Measurements from ENCODE around the gene MIGA1. TPM values are rescaled to one million over a fixed set of nuclear protein-coding genes. Genes with fewer than 3 reads are reported as not detected.

Gene MIGA1
- total and polyA plus RNA-seq, 9 of the 15 experiments (the other 6 are each of a cell fraction or from before 2014, with no cell fraction given), result 1.6 to 5.1 (median 2.9) TPM

DNA sequence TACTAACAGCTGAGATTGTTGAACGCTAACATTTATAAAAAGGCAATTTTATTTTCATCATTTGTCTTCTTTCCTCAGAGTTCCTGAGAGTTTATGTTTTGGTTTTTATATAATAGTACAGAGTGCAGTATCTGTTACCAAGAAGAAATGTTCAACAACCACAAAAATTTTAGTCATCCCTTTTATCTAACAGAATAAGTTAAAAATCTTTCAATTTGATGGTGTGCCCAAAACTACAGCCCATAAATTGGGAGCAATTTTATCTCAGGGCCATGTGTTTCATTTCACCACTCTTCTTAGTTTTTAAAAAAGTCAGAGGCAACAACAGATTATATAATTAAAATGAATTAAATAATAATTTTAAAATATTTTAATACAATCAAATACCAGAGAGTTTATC, 146.1 kb downstream of the MIGA1 start (continued):
- TF ChIP-seq ZNF165 (CRISPR knock-in tag; IDR thresholded peaks at IDR 0.05; ENCODE audit: borderline replicate concordance), result no peak
- no peak for TF ChIP-seq ZNF668 (CRISPR knock-in tag; IDR thresholded peaks at IDR 0.05)
- TF ChIP-seq CBX1 (IDR thresholded peaks at IDR 0.05; ENCODE audit: low read depth), result no peak
- no peak for TF ChIP-seq PKNOX1 (IDR thresholded peaks at IDR 0.05)
- no peak for TF ChIP-seq ZFP30 (CRISPR knock-in tag; IDR thresholded peaks at IDR 0.05; ENCODE audit: borderline replicate concordance)
- no peak for TF ChIP-seq NFRKB (IDR thresholded peaks at IDR 0.05; ENCODE audit: low read depth)
- no peak for TF ChIP-seq RBM22 (IDR thresholded peaks at IDR 0.05; ENCODE audit: low read depth, low read length, poor library complexity, severe bottlenecking)
- TF ChIP-seq, protein P1, sequence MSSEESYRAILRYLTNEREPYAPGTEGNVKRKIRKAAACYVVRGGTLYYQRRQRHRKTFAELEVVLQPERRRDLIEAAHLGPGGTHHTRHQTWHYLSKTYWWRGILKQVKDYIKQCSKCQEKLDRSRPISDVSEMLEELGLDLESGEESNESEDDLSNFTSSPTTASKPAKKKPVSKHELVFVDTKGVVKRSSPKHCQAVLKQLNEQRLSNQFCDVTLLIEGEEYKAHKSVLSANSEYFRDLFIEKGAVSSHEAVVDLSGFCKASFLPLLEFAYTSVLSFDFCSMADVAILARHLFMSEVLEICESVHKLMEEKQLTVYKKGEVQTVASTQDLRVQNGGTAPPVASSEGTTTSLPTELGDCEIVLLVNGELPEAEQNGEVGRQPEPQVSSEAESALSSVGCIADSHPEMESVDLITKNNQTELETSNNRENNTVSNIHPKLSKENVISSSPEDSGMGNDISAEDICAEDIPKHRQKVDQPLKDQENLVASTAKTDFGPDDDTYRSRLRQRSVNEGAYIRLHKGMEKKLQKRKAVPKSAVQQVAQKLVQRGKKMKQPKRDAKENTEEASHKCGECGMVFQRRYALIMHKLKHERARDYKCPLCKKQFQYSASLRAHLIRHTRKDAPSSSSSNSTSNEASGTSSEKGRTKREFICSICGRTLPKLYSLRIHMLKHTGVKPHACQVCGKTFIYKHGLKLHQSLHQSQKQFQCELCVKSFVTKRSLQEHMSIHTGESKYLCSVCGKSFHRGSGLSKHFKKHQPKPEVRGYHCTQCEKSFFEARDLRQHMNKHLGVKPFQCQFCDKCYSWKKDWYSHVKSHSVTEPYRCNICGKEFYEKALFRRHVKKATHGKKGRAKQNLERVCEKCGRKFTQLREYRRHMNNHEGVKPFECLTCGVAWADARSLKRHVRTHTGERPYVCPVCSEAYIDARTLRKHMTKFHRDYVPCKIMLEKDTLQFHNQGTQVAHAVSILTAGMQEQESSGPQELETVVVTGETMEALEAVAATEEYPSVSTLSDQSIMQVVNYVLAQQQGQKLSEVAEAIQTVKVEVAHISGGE (CRISPR knock-in tag; IDR thresholded peaks at IDR 0.05), result no peak
- TF ChIP-seq, protein P2, sequence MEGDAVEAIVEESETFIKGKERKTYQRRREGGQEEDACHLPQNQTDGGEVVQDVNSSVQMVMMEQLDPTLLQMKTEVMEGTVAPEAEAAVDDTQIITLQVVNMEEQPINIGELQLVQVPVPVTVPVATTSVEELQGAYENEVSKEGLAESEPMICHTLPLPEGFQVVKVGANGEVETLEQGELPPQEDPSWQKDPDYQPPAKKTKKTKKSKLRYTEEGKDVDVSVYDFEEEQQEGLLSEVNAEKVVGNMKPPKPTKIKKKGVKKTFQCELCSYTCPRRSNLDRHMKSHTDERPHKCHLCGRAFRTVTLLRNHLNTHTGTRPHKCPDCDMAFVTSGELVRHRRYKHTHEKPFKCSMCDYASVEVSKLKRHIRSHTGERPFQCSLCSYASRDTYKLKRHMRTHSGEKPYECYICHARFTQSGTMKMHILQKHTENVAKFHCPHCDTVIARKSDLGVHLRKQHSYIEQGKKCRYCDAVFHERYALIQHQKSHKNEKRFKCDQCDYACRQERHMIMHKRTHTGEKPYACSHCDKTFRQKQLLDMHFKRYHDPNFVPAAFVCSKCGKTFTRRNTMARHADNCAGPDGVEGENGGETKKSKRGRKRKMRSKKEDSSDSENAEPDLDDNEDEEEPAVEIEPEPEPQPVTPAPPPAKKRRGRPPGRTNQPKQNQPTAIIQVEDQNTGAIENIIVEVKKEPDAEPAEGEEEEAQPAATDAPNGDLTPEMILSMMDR (IDR thresholded peaks at IDR 0.05 in 2 of 3, conservative IDR thresholded peaks at IDR 0.05 in 1 of 3; ENCODE audit: insufficient read depth in 2 of 3, low read depth in 1 of 3, low read length in 3 of 3), result no peak

Data from K562 (cell line).